Endothelial cell of umbilical vein (primary cell): ENCODE results near the gene ALDH1A3. TPM values are rescaled to one million over a fixed set of nuclear protein-coding genes. Genes with fewer than 3 reads are reported as not detected.

ENCODE experiments used
- BruUV-seq: library from RNA; stranded (reverse); fragments of 400-500 nt; replicated peaks from 2 replicates; lab custom pipeline; 2021; lab: Mats Ljungman, UMichigan
- CTCF ChIA-PET: fragments of 300-600, 350-600 bp; sonication (Branson Sonifier 250); formaldehyde crosslinking; loops from one replicate; lab custom pipeline; 2021; ENCODE audit warnings: antibody characterized with exemption, inconsistent platforms; lab: Charles Lee
- POLR2A ChIA-PET: fragments of 300-600, 350-600 bp; sonication (Branson Sonifier 250); formaldehyde crosslinking; loops from one replicate; lab custom pipeline; 2021; ENCODE audit warnings: antibody characterized with exemption, inconsistent platforms; lab: Charles Lee
- DNase-seq: peaks from one replicate; pipeline ENCODE4 v3.0.0-alpha.2; 2011; ENCODE audit warnings: low read depth, low spot score
- FAIRE-seq: peaks from 2 replicates; lab custom pipeline; 2011; peaks lifted over from hg19 to GRCh38; lab: Jason Lieb, UNC
- H2AFZ ChIP-seq: 2 replicates; pipeline ENCODE4 v1.6.0; 2012; ENCODE audit warnings: low read depth, low read length, control low read depth, inconsistent platforms
- H3K27ac ChIP-seq: 2 replicates; pipeline ENCODE4 v1.5.1; 2011; ENCODE audit warnings: low read depth, mild to moderate bottlenecking, control low read depth, low read length, moderate library complexity; ENCODE audit not compliant: insufficient read depth
- H3K27me3 ChIP-seq, 2 experiments: 2 replicates each; pipeline versions ENCODE4 v1.6.0 to v1.6.1; 2011; ENCODE audit warnings: low read length in 2 of 2, mixed read lengths in 1 of 2; ENCODE audit not compliant: control insufficient read depth in 2 of 2, insufficient read depth in 2 of 2
- H3K36me3 ChIP-seq, 2 experiments: 2 replicates in 1 of 2; 3 replicates in 1 of 2; pipeline ENCODE4 v1.5.1; 2011; ENCODE audit warnings: low read length in 2 of 2, mild to moderate bottlenecking in 1 of 2, moderate library complexity in 1 of 2; ENCODE audit not compliant: control insufficient read depth in 2 of 2, insufficient read depth in 2 of 2; ENCODE audit errors: extremely low read depth in 1 of 2
- H3K4me1 ChIP-seq: 3 replicates; pipeline ENCODE4 v1.5.1; 2011; ENCODE audit warnings: mild to moderate bottlenecking, low read length; ENCODE audit not compliant: control insufficient read depth, insufficient read depth; ENCODE audit errors: extremely low read depth
- H3K4me2 ChIP-seq: 2 replicates; pipeline ENCODE4 v1.6.1; 2011; ENCODE audit warnings: low read length, control low read depth, mixed read lengths; ENCODE audit not compliant: insufficient read depth
- H3K4me3 ChIP-seq, 3 experiments: fragments of 200-600 bp in 1 of 3; sonication (generic), shearing (Covaris generic) in 1 of 3; replicated peaks in 1 of 3; 2 replicates each; pipeline ENCODE4 v1.5.1; 2011 to 2016; ENCODE audit warnings: control low read depth in 3 of 3, low read length in 3 of 3, mild to moderate bottlenecking in 2 of 3, inconsistent platforms in 1 of 3, low read depth in 1 of 3, moderate library complexity in 1 of 3; ENCODE audit not compliant: insufficient read depth in 1 of 3
- H3K79me2 ChIP-seq: 2 replicates; pipeline ENCODE4 v1.6.0; 2012; ENCODE audit warnings: low read length, inconsistent platforms; ENCODE audit not compliant: control insufficient read depth, insufficient read depth
- H3K9ac ChIP-seq: replicated peaks from 2 replicates; pipeline ENCODE3; 2011; ENCODE audit warnings: low read length, control low read depth; ENCODE audit not compliant: insufficient read depth; ENCODE audit errors: extremely low read depth
- H3K9me1 ChIP-seq: replicated peaks from 3 replicates; pipeline ENCODE4 v1.6.0; 2011; ENCODE audit warnings: mild to moderate bottlenecking, low read length; ENCODE audit not compliant: control insufficient read depth, insufficient read depth; ENCODE audit errors: extremely low read depth
- H3K9me3 ChIP-seq: replicated peaks from 2 replicates; pipeline ENCODE4 v1.5.1; 2012; ENCODE audit warnings: low read length, inconsistent platforms; ENCODE audit not compliant: control insufficient read depth, insufficient read depth
- H4K20me1 ChIP-seq: replicated peaks from 2 replicates; pipeline ENCODE3; 2011; ENCODE audit warnings: mild to moderate bottlenecking, low read length; ENCODE audit not compliant: control insufficient read depth, insufficient read depth; ENCODE audit errors: extremely low read depth
- CTCF ChIP-seq, 2 donors: IDR thresholded peaks; 1 replicate in 1 of 2; 2 replicates in 1 of 2; pipeline ENCODE4 v1.5.1; 2011; ENCODE audit warnings: low read length in 2 of 2, mild to moderate bottlenecking in 2 of 2, moderate library complexity in 2 of 2, control low read depth in 1 of 2, inconsistent platforms in 1 of 2, low read depth in 1 of 2; ENCODE audit not compliant: insufficient read depth in 1 of 2; ENCODE audit errors: extremely low read depth in 1 of 2
- GATA2 ChIP-seq: IDR thresholded peaks from 2 replicates; pipeline ENCODE4 v1.7.0; 2011; ENCODE audit warnings: low read depth, mild to moderate bottlenecking, moderate library complexity, mixed read lengths, low read length; ENCODE audit not compliant: insufficient read length, insufficient read depth
- JUN ChIP-seq: IDR thresholded peaks from 2 replicates; pipeline ENCODE4 v1.6.1; 2011; ENCODE audit warnings: borderline replicate concordance, low read depth; ENCODE audit not compliant: insufficient read length, insufficient read depth
- dilution Hi-C: fragments of 300-500 bp; cut with MboI; formaldehyde crosslinking; loops from one replicate; pipeline ENCODE4 v1.15.0; 2019; ENCODE audit warnings: low sequenced_read_pairs; ENCODE audit not compliant: extremely low pct_ligation_motif_present
- intact Hi-C: fragments of 100-400 bp; cut with micrococcal nuclease; formaldehyde crosslinking; loops from one replicate; pipeline ENCODE4 v1.10.0; 2022
- polyA plus RNA-seq, 4 experiments: library from polyadenylated mRNA; depleted of rRNA in 3 of 4; stranded (reverse) in 3 of 4; unstranded in 1 of 4; fragments of >200 nt; gene quantifications; 2 replicates each; pipeline versions ENCODE4 v1.2.1 to v1.2.3, GENCODE V29; 2011 to 2012; ENCODE audit warnings: missing spikeins in 1 of 4
- total RNA-seq: library from RNA; stranded (reverse); gene quantifications from 2 replicates; pipeline ENCODE4 v1.2.3, GENCODE V29; 2021

The ALDH1A3 gene
- total and polyA plus RNA-seq, 2 donors (not counting 3 experiments of a cell fraction or from before 2014, with no cell fraction given): 2.8 to 5.8 TPM

GRCh38 chr15:100942656-100943425 lies 63.2 kb downstream of the ALDH1A3 start:
- FAIRE-seq (no peak), DNase-seq (no peak)
- Histone ChIP-seq H3K9ac (no peak overlapping the region), H3K9me1 (no peaks in the 10 kb centered on the region), H3K79me2 (peaks cover 2% of the 10 kb centered on the region), H2AFZ (no peak overlapping the region), H3K4me1 (no peaks in the 10 kb centered on the region), H3K9me3 (no peaks in the 10 kb centered on the region), H3K4me3 (no peak overlapping the region), H3K36me3 (no peaks in the 10 kb centered on the region), H3K27me3 (no peaks in the 10 kb centered on the region), H3K4me2 (no peak overlapping the region), H4K20me1 (no peaks in the 10 kb centered on the region), H3K27ac (no peak overlapping the region)
- BruUV-seq: no TSS peak
- ChIA-PET CTCF (interaction anchor here (1.1 to 5.3 kb wide), 3 partner anchors 12 to 65 kb away, joined by 4 to 35 read pairs (median 12); partner anchors contain the start of gene LRRK1), POLR2A (no interaction called here)
- dilution Hi-C loops (no loop called here), intact Hi-C loops (no loop called here)
- no peak for TF ChIP-seq GATA2
- no peak for TF ChIP-seq JUN
- TF ChIP-seq CTCF (IDR thresholded peaks at IDR 0.05; ENCODE audit: extremely low read depth in 1 of 2, insufficient read depth in 1 of 2, low read depth in 1 of 2, low read length in 2 of 2): no peak
